Activated CD8-positive, alpha-beta memory T cell treated with anti-CD3 and anti-CD28 coated beads, Interleukin-2, amount 50 U/mL, for 48 hours (primary cell): ENCODE results near the gene ANKRD55.

ENCODE experiments used
- DNase-seq: peaks from one replicate; pipeline ENCODE4 v3.0.0-alpha.2; 2020

ANKRD55 gene

DNA sequence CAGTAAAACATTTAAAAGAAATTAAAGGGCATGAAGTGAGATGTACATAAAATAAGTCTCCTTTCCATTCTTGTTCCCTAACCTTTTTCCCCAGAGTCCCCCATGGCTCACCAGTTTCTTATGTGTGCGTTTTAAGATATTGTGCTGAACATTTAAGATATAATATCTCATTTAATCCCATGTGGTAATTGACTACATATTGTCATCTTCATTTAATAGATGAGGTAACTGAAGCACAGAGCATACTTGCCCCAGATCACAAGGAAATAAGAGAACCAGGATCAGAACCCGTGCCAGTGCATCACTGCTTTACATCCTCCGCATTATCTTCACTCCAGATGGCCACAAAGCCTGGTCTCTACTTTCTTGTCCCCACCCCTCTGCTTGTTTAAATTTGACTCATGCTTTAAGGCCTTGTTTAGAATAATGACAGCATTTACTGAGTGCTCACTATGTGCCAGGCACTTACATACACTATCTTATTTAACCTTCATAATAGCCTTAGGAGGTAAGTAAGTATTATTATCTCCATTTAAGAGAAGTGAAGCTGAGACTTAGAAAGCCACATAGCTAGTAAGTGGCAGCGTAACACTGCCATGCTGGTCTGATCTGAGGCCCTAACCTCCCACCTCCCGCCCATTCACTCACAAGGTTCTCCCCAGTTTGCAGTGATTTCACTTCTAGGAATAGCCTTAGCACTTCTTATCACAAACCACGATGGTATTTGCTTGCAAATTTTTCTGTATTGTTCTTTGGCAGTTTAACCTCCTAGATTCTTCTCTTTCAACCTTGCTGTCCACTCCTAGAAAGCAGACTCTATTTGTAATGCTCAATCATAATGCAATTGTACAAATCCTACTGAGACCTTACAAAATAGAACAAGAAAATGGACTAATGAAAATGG is 160.0 kb downstream of the ANKRD55 start:
- peak; percentile 23 for DNase-seq

DNA sequence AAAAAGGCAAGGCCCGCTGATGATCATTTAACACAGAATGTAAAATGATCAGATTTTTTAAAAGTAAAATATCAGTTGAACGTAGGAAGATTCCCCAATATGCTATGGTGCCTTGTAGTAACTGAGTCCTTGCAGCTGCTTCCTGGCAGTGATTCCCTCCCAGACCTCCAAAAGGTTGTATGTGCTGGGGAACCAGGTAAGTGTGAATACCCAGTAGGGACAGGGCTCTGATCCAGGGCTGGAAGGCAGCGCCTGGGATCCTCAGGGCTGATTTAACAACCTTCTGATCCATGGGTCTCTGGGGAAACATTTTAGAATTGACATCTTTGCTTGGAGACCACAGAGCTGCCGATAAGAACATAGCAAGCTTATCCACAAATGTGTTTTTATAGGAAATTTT is 161.7 kb downstream of the ANKRD55 start:
- peak; percentile 40 for DNase-seq

DNA sequence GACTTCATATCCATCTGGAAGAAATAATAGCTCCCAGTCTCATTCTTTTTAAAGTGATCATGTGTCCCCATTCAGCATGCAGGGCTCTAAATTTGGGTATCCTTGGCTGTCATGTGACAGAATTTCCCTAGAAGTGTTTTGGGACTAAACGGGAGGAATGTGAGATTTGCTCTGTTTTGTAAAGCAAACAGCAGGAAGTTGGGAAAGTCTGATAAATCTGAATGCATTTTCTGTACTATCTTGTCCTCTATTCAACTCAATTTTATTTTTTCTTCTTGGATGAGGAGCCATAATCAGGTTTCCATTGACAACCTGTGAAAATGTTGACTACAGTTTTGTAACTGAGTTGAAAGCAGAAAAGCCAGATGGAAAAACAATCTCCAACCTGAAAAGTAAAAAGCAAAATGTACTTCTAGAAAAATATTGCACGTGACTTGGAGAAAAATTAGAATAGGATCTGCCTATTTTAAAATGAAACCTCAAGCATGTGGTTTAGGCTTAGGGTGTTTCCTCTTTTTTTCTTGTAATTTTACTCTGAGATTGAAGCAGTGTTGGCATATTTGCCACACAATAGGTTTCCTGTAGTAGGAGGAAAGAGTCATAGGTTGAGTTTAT is 162.2 kb downstream of the ANKRD55 start:
- no peak for DNase-seq

DNA sequence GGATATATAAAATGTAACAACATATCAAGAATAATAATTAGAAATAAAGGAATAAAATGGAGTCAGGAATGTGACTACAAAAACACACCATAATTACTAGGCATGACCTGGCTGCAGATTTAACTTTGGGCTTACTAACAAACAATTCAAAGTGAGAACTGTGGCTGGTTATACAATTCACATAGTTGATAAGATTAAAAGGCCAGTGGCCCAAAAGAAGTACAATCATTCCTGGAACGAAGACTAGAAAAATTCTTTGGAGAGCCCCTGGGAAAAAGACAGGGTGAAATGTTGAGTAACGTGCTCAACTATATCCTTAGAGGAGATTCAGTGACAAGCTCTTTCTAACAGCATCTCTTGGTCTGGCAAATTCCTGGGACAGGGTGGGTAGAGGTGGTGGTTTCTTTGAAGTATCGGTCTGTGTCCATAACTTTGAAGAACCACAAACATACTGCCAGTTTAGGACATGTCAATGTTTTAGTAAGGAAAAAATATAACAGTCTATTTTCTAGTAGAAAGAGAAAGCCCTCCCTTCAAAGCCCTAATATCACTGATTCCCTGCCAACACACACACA is 163.4 kb downstream of the ANKRD55 start:
- DNase-seq = no peak

DNA sequence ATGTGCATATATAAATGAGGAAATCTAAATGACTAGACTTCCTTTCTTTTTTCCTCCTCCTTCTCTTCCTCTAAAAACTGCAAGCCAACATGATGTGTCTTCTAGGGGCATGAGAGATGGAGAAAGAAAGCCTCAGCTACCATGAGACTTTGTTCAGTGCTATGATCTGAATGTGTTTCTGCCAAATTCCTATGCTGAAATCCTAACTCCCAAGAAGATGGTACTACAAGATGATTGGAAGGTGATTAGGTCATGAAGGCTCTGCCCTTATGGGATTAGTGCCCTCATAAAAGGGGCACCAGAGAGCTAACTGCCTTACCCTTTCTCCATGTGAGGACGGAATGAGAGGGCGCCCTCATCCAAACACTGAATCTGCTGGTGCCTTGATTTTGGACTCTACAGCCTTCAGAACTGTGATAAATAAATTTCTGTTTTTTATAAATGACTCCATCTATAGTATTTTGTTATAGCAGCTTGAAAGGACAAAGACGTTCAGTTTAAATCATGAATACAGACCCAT is 166.1 kb downstream of the ANKRD55 start:
- DNase-seq = peak; percentile 10

DNA sequence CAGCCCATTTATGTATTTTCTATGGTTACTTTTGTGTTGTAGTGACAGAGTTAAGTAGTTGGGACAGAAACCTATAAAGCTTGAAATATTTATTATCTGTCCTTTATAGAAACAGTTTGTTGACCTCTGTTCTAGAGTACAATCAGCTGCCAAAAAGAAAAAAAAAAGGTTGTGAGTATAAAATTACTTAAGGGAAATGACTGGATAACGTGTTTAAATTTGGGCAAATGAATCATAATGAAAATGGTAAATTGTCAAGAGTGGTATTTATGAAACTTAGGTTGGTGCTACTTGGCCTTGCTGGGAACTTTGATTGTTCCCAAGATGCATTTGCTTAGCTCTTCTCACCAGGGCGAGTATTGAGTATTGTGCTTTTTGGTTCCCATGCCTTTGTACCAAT is 168.1 kb downstream of the ANKRD55 start:
- peak; percentile 28 for DNase-seq

DNA sequence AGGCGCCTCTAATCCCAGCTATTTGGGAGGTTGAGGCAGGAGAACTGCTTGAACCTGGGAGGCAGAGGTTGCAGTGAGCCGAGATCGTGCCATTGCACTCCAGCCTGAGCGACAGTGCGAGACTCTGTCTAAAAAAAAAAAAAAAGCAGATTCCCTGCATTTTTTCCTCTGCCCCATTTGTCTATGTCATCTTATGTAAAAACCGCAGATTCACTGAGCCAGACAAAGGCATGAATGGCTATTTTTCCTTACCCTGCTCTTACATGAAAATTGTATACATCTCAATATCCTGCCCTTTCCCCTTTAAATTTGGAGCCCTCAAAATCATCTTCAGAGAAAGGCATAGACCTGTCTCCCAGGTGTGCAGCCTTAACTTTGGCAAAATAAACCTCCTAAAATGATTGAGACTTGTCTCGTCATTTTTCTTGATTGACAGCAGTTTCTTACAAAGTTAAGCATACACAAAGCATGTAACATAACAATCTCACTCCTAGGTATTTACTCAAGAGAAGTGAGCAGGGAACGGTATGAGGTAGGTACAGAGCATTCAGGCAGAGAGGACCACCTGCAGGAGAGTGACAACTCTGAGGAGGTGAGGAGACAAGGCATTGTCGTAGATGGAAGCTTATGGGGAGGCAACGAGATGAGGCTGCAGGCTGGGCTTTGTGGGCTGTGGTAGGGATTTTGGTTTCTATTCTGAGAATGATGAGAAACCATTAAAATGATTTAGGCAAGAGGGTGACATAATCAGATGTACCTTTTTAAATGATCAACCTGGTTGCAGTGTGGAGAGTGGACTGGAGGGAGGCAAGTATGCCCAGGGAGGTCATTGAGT is 172.6 kb downstream of the ANKRD55 start:
- peak; percentile 66 for DNase-seq

DNA sequence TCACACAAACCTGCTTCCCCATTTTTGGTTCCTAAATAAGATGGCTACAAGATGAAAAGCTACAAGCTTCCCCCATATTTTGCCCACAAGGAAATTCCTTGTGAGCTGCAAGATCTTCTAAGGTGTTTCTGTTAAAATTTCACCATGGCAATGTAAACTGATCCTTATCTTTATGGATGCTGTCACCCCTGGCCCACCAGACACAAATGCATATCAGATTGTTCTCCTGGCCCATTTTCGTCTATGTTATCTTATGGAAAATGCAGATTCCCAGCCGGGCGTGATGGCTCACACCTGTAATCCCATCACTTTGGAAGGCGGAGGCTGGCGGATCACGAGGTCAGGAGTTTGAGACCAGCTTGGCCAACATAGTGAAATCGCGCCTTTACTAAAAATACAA is 173.3 kb downstream of the ANKRD55 start:
- DNase-seq = peak; percentile 48

DNA sequence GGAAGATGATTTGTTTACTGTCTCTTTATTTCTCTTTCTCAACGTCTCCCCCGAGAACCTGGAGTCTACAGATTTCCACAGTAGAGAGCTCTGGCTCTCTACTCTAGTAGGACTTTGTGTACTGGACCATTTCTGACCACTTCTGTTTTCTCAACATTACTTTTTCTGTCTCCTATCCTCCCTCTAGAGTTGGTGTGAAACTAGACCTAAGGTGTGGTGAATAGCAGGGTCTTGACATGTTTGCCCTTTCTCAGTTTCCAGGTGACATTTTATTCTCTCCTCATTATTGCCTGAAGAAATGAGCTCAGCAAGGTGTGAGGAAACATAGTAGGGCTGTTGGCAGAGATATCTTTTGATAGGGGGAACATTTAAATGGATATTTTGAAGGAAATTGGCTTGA is 176.3 kb downstream of the ANKRD55 start:
- DNase-seq = no peak

DNA sequence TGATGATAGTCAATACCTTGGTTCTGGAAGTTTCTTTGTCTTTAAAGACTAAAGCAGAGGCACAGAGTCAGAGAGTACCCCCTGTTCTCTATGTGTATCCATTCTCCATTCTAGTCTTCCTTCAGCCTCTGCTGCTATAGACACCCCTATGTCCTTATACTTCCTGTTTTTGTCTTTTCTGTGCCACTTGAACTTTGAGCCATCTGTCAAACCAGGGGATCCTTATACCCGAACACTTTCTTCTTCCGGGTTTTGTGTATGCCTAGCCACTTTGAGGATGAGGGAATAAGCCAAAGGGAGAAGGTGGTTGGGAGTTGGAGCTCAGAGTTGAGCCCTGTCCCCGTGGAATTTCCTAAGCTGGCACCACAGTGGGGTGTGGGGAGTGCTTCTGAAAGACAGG is 177.3 kb downstream of the ANKRD55 start:
- no peak for DNase-seq

DNA sequence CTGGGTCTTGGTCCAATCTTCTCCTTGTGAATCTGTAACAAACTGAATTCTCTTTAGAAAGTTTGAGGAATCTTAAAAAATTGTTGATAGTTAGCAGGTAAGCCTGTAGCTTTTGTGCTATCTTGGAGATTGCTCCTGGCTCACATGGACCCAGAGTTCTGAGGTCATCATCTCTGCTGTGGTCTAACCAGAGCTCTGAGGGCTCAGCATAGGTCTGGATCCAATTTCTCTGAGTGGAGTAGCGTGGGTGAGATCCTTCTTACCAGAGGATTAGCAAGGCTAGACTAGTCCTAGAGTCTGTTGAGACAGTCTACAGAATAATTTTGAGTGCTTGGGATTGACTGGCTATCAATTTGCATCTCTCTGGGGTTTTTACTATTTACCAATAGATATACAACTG is 177.8 kb downstream of the ANKRD55 start:
- DNase-seq = no peak

DNA sequence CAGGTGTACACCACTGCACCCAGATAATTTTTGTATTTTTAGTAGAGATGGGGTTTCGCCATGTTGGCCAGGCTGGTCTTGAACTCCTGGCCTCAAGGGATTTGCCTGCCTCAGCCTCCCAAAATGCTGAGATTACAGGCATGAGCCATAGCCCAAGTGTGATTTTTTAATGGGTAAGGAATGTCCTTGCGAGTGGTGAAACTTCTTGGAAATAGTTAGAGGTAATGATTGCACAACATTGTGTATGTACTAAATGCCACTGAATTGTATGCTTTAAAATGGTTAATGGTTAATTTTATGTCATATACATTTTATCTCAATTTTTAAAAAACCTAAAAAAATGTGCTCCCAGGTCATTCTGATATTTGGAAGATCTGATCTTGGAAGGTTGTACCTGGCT is 178.5 kb downstream of the ANKRD55 start:
- no peak for DNase-seq

DNA sequence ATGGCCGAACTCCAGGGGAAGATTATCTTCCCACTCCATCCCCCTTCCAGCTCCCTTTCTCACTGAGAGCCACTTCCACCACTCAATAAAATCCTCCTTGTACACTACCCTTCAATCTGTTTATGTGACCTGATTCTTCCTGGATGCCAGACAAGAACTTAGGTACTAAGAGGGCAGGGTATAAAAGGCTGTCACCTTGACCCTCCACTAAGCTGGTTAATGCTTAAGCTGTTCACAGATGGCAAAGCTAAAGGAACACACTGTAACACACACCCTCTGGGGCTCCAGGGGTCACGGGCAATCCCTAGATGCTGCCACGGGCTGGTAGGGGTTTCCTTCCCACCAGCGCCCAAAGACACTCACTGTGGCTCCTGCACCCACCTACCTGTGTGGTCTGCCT is 179.8 kb downstream of the ANKRD55 start:
- peak; percentile 29 for DNase-seq

DNA sequence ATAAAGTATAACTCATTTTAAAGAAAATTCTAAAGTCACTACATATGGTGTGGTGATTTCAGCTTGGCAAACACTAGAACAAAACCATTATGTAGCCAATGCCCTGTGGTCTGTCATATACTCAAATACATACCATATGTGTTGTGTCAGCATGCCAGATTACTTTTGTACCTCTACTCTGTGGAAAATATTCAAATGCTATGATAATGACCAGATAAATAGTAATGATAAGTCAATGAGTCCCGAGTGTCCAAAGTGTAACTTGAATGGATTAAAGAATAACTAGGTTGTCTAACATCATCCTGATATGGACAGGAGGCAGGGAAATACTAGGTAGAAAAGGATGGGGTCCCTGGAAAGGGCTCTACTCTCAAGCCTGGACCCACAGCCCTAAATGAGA is 180.4 kb downstream of the ANKRD55 start:
- DNase-seq = no peak

DNA sequence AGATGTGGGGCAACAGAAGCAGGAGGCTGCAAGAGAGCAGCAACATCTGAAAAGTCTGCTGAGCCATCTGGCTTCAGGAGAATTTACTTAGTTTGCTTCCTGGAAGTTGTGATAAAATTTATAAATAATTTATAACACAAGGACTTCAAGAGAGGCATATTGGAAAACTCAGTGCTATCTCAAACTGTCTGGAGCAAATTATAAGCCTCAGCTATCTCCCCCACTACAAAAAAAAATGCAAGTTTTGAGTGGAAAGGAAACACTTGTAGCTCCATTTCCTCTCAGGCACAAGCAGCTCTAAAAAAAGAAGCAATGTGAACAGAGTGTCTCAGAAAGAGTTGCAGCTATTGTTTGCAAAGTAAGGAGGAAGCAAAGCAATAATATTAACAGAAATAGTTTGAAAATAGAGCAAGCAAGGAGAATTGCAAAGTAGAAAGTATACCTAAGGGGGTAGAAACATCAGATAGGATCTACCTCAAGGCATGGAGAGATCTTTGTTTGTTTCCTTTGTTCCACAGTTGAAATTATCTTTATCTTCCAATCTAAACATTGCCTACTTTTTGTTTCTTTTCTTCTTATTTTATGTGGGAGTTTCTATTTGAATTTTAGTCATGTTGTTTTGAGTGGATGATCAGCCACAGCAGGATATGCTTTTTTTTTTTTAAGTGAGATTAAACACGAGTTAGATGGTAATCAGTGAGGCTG is 182.4 kb downstream of the ANKRD55 start:
- DNase-seq = peak; percentile 26
